OCI-LY1 (cell line): ENCODE results near the gene AKAP8L.

Experiments used
- CTCF ChIP-seq: fragments of 200-600 bp; sonication (generic), shearing (Covaris generic); IDR thresholded peaks from 2 replicates; pipeline ENCODE4 v1.5.1; 2017; ENCODE audit warnings: mild to moderate bottlenecking, antibody characterized with exemption, low read length, moderate library complexity, mixed read lengths
- EZH2 ChIP-seq: fragments of 200-600 bp; sonication (generic), shearing (Covaris generic); IDR thresholded peaks from 2 replicates; pipeline ENCODE4 v1.8.0; 2017; ENCODE audit warnings: borderline replicate concordance, mixed run types, mild to moderate bottlenecking, antibody characterized with exemption, low read length, moderate library complexity, mixed read lengths

- TF ChIP-seq CTCF (no peak), EZH2 (no peak)
Observed at GRCh38 chr19:15444505-15445226, 25.9 kb upstream of the AKAP8L start.
